Measurements from ENCODE around the gene ZNF571. TPM values are rescaled to one million over a fixed set of nuclear protein-coding genes. Genes with fewer than 3 reads are reported as not detected.

Gene ZNF571
- total RNA-seq (2022; extraction: Qiagen RNA extraction) = 1.0 to 1.2 TPM (median 1.1 TPM) in 5 replicates

GRCh38 chr19:37594304-37594981, at the start of gene ZNF571, which contains the start of gene ZNF540:
Gene ZNF571 (minus strand): TSS chr19:37594792. CDS start chr19:37586676, 8,116 bp downstream.
Gene ZNF540 (plus strand): TSS chr19:37594876. CDS start chr19:37598448, 3,572 bp downstream.

Other genes with a start within 250 kb of the ZNF571 start
- 2.4 to 4.3 TPM (median 3.2 TPM) in 5 replicates for gene ZNF527, start 223.7 kb downstream of the ZNF571 start, total RNA-seq (2022; extraction: Qiagen RNA extraction)
- 3.9 to 6.7 TPM (median 5.0 TPM) in 5 replicates for gene ZNF569, start 127.3 kb downstream of the ZNF571 start, total RNA-seq (2022; extraction: Qiagen RNA extraction)
- 2.7 to 3.7 TPM (median 3.5 TPM) in 5 replicates for gene ZNF570, start 125.4 kb downstream of the ZNF571 start, total RNA-seq (2022; extraction: Qiagen RNA extraction)
- gene ZNF793, start 87.9 kb downstream of the ZNF571 start, total RNA-seq (2022; extraction: Qiagen RNA extraction) = 0.05 to 0.09 TPM (median 0.05 TPM) in 4 of 5 replicates, not detected in the other
- gene ZNF540, start 84 bp upstream of the ZNF571 start, total RNA-seq (2022; extraction: Qiagen RNA extraction) = 0.05 to 0.17 TPM (median 0.16 TPM) in 4 of 5 replicates, not detected in the other
- gene ZFP30, start 60.7 kb upstream of the ZNF571 start, total RNA-seq (2022; extraction: Qiagen RNA extraction) = 5.7 to 9.3 TPM (median 8.0 TPM) in 5 replicates
- 3.6 to 6.3 TPM (median 5.5 TPM) in 5 replicates for gene ZNF607, start 125.0 kb upstream of the ZNF571 start, total RNA-seq (2022; extraction: Qiagen RNA extraction)
- 1.8 to 3.4 TPM (median 2.4 TPM) in 5 replicates for gene ZNF573, start 184.8 kb upstream of the ZNF571 start, total RNA-seq (2022; extraction: Qiagen RNA extraction)

All from A549 treated with dexamethasone at 1 μM for 4 hours (cell line).